A673 (cell line): ENCODE measurements around the gene NT5DC2. TPM values are rescaled to one million over a fixed set of nuclear protein-coding genes. Genes with fewer than 3 reads are reported as not detected.

ENCODE experiments used
- BruUV-seq: library from RNA; stranded (reverse); fragments of 400-500 nt; replicated peaks from 2 replicates; lab custom pipeline; 2021; lab: Mats Ljungman, UMichigan
- CTCF ChIA-PET: fragments of 300-600 bp; sonication (Branson Sonifier 250); formaldehyde crosslinking; loops from one replicate; lab custom pipeline; 2022; ENCODE audit warnings: antibody characterized with exemption; lab: Charles Lee
- POLR2A ChIA-PET: fragments of 300-600 bp; sonication (Branson Sonifier 250); formaldehyde crosslinking; loops from one replicate; lab custom pipeline; 2022; ENCODE audit warnings: antibody characterized with exemption; ENCODE audit not compliant: low non-redundant PET; lab: Charles Lee
- DNase-seq: peaks from one replicate; pipeline ENCODE4 v3.0.0-alpha.2; 2015; ENCODE audit warnings: low spot score
- H3K27ac ChIP-seq: fragments of 200-600 bp; sonication (generic); 2 replicates; pipeline ENCODE4 v1.5.1; 2016; ENCODE audit warnings: mixed run types, low read depth, mild to moderate bottlenecking, mixed read lengths, antibody characterized with exemption, low read length; ENCODE audit not compliant: poor library complexity, severe bottlenecking
- H3K27me3 ChIP-seq: fragments of 200-600 bp; sonication (generic); replicated peaks from 2 replicates; pipeline ENCODE4 v1.6.1; 2017; ENCODE audit warnings: mixed run types, low read depth, mild to moderate bottlenecking, mixed read lengths, antibody characterized with exemption, low read length; ENCODE audit not compliant: insufficient read depth, poor library complexity
- H3K36me3 ChIP-seq: fragments of 200-600 bp; sonication (generic); 2 replicates; pipeline ENCODE4 v1.6.1; 2016; ENCODE audit warnings: mixed run types, mild to moderate bottlenecking, mixed read lengths, antibody characterized with exemption, low read length; ENCODE audit not compliant: insufficient read depth, poor library complexity, severe bottlenecking
- H3K4me1 ChIP-seq: fragments of 200-600 bp; sonication (generic); 2 replicates; pipeline ENCODE4 v1.6.1; 2017; ENCODE audit warnings: mixed run types, mild to moderate bottlenecking, mixed read lengths, antibody characterized with exemption, low read length; ENCODE audit not compliant: insufficient read depth, poor library complexity, severe bottlenecking
- H3K4me3 ChIP-seq: fragments of 200-600 bp; sonication (generic); 2 replicates; pipeline ENCODE4 v1.5.1; 2016; ENCODE audit warnings: low read depth, mixed run types, mild to moderate bottlenecking, mixed read lengths, low read length; ENCODE audit not compliant: poor library complexity, severe bottlenecking
- H3K9me3 ChIP-seq: fragments of 200-600 bp; sonication (generic); 2 replicates; pipeline ENCODE4 v1.6.1; 2016; ENCODE audit warnings: mixed run types, low read depth, mild to moderate bottlenecking, mixed read lengths, antibody characterized with exemption, low read length; ENCODE audit not compliant: poor library complexity, severe bottlenecking
- CTCF ChIP-seq: fragments of 300-800, 200-600 bp; sonication (generic); conservative IDR thresholded peaks from 2 replicates; pipeline ENCODE4 v1.5.1; 2017; ENCODE audit warnings: low read depth, mild to moderate bottlenecking, antibody characterized with exemption, low read length, moderate library complexity, mixed read lengths
- EZH2 ChIP-seq: fragments of 200-600 bp; sonication (generic); IDR thresholded peaks from 2 replicates; pipeline ENCODE4 v1.6.1; 2017; ENCODE audit warnings: borderline replicate concordance, low read depth, mild to moderate bottlenecking, mixed read lengths, antibody characterized with exemption, low read length; ENCODE audit not compliant: poor library complexity, severe bottlenecking
- intact Hi-C: fragments of 100-400 bp; cut with micrococcal nuclease; formaldehyde crosslinking; loops from one replicate; pipeline ENCODE4 v1.10.0; 2022; ENCODE audit not compliant: unreplicated experiment
- total RNA-seq: library from RNA; stranded (reverse); gene quantifications from 2 replicates; pipeline ENCODE4 v1.2.3, GENCODE V29; 2021

NT5DC2 gene
- total RNA-seq, 1 experiment from 2014 or later: 108 TPM

GRCh38 chr3:52494445-52494844 is 39.2 kb downstream of the NT5DC2 start:
- H3K36me3 ChIP-seq: no peaks in the 10 kb centered on the region
- H3K27me3 ChIP-seq: no peaks in the 10 kb centered on the region
- ChIA-PET POLR2A (no interaction called here), CTCF (no interaction called here)
- intact Hi-C loops: no loop called here
- no peak overlapping the region for H3K4me3 ChIP-seq
- TF ChIP-seq CTCF (no peak), EZH2 (no peak)
- no peak for DNase-seq
- no peaks in the 10 kb centered on the region for H3K9me3 ChIP-seq
- H3K27ac ChIP-seq: no peak overlapping the region
- no TSS peak for BruUV-seq
- H3K4me1 ChIP-seq: no peaks in the 10 kb centered on the region

GRCh38 chr3:52493232-52494017 is 40.2 kb downstream of the NT5DC2 start:
- Histone ChIP-seq H3K4me3 (no peak overlapping the region), H3K27me3 (no peaks in the 10 kb centered on the region), H3K27ac (no peak overlapping the region), H3K9me3 (no peaks in the 10 kb centered on the region), H3K4me1 (no peaks in the 10 kb centered on the region), H3K36me3 (no peaks in the 10 kb centered on the region)
- CTCF ChIA-PET: no interaction called here
- intact Hi-C loops: no loop called here
- TF ChIP-seq CTCF (no peak), EZH2 (no peak)
- POLR2A ChIA-PET: no interaction called here
- no TSS peak for BruUV-seq
- no peak for DNase-seq

GRCh38 chr3:52492059-52492458 is 41.6 kb downstream of the NT5DC2 start:
- H3K27ac ChIP-seq: no peak overlapping the region
- no peak overlapping the region for H3K4me3 ChIP-seq
- H3K9me3 ChIP-seq: no peaks in the 10 kb centered on the region
- no peak for TF ChIP-seq EZH2
- no peak for TF ChIP-seq CTCF
- CTCF ChIA-PET: no interaction called here
- intact Hi-C loops: no loop called here
- no peak for DNase-seq
- no TSS peak for BruUV-seq
- H3K4me1 ChIP-seq: no peaks in the 10 kb centered on the region
- POLR2A ChIA-PET: no interaction called here
- no peaks in the 10 kb centered on the region for H3K27me3 ChIP-seq
- H3K36me3 ChIP-seq: peaks cover 3% of the 10 kb centered on the region
